ENCODE data around the gene ATP11A.

ATP11A gene

GRCh38 chr13:112760435-112760834 is 70.6 kb downstream of the ATP11A start:
- DNase-seq (ENCODE audit: low spot score in 2 of 2) (no peak), ATAC-seq (no peak)
- Mint-ChIP-seq H3K4me1 (peaks cover 15% of the 10 kb centered on the region), H3K36me3 (no peaks in the 10 kb centered on the region), H3K9me3 (no peaks in the 10 kb centered on the region), H3K27ac (no peak overlapping the region), H3K4me3 (no peak overlapping the region)

GRCh38 chr13:112760931-112761330 is 71.1 kb downstream of the ATP11A start:
- Mint-ChIP-seq H3K36me3 (no peaks in the 10 kb centered on the region), H3K27ac (no peak overlapping the region), H3K9me3 (no peaks in the 10 kb centered on the region), H3K4me3 (no peak overlapping the region), H3K4me1 (peaks cover 17% of the 10 kb centered on the region)
- ATAC-seq (no peak), DNase-seq (ENCODE audit: low spot score in 2 of 2) (no peak)

- Mint-ChIP-seq H3K4me1 (peaks cover 24% of the 10 kb centered on the region), H3K4me3 (no peak overlapping the region), H3K27ac (no peak overlapping the region), H3K9me3 (no peaks in the 10 kb centered on the region), H3K36me3 (no peaks in the 10 kb centered on the region)
- ATAC-seq (peak; percentile 17), DNase-seq (ENCODE audit: low spot score in 2 of 2) (no peak)
These were observed 72.2 kb downstream of the ATP11A start for GRCh38 chr13:112761701-112762689.

GRCh38 chr13:112762690-112763080 is 72.8 kb downstream of the ATP11A start:
- H3K27ac Mint-ChIP-seq: no peak overlapping the region
- DNase-seq (ENCODE audit: low spot score in 2 of 2): no peak
- H3K4me3 Mint-ChIP-seq: no peak overlapping the region

GRCh38 chr13:112764028-112764427 is 74.2 kb downstream of the ATP11A start:
- Mint-ChIP-seq H3K27ac (peak overlapping the region; percentile 12), H3K9me3 (no peaks in the 10 kb centered on the region), H3K4me1 (peaks cover 34% of the 10 kb centered on the region), H3K4me3 (no peak overlapping the region), H3K36me3 (peaks cover 6% of the 10 kb centered on the region)
- no peak for ATAC-seq
- no peak for DNase-seq (ENCODE audit: low spot score in 2 of 2)

More at GRCh38 chr13:112762690-112763080, 72.8 kb downstream of the ATP11A start:
- Mint-ChIP-seq H3K36me3 (peaks cover under 1% of the 10 kb centered on the region), H3K4me1 (peaks cover 21% of the 10 kb centered on the region), H3K9me3 (no peaks in the 10 kb centered on the region)
- no peak for ATAC-seq

GRCh38 chr13:112764864-112765561 is 75.2 kb downstream of the ATP11A start:
- Mint-ChIP-seq H3K4me3 (no peak overlapping the region), H3K9me3 (no peaks in the 10 kb centered on the region), H3K27ac (no peak overlapping the region), H3K36me3 (peaks cover 6% of the 10 kb centered on the region), H3K4me1 (peaks cover 44% of the 10 kb centered on the region)
- ATAC-seq (no peak), DNase-seq (ENCODE audit: low spot score in 2 of 2) (no peak)

GRCh38 chr13:112765731-112766130 is 75.9 kb downstream of the ATP11A start:
- Mint-ChIP-seq H3K27ac (no peak overlapping the region), H3K36me3 (peaks cover 6% of the 10 kb centered on the region), H3K4me1 (peaks cover 49% of the 10 kb centered on the region), H3K4me3 (no peak overlapping the region), H3K9me3 (no peaks in the 10 kb centered on the region)
- ATAC-seq (no peak), DNase-seq (ENCODE audit: low spot score in 2 of 2) (no peak)

GRCh38 chr13:112766336-112766735 is 76.5 kb downstream of the ATP11A start:
- ATAC-seq (no peak), DNase-seq (ENCODE audit: low spot score in 2 of 2) (no peak)
- Mint-ChIP-seq H3K36me3 (peaks cover 6% of the 10 kb centered on the region), H3K4me3 (no peak overlapping the region), H3K4me1 (peaks cover 49% of the 10 kb centered on the region), H3K27ac (peak overlapping the region; percentile 63), H3K9me3 (no peaks in the 10 kb centered on the region)

GRCh38 chr13:112767506-112768471 is 78.0 kb downstream of the ATP11A start:
- Mint-ChIP-seq H3K4me3 (peak overlapping the region; percentile 72), H3K36me3 (peaks cover 6% of the 10 kb centered on the region), H3K27ac (peak overlapping the region; percentile 84), H3K4me1 (peaks cover 54% of the 10 kb centered on the region), H3K9me3 (no peaks in the 10 kb centered on the region)
- peak; percentile 45 for ATAC-seq
- DNase-seq (ENCODE audit: low spot score in 2 of 2): no peak

- Mint-ChIP-seq H3K4me3 (peak overlapping the region; percentile 72), H3K9me3 (no peaks in the 10 kb centered on the region), H3K36me3 (peaks cover 6% of the 10 kb centered on the region), H3K27ac (peak overlapping the region; percentile 84), H3K4me1 (peaks cover 56% of the 10 kb centered on the region)
- peak; percentile 31 to 69 for DNase-seq (ENCODE audit: low spot score in 2 of 2)
- peak; percentile 85 for ATAC-seq
These were observed 79.1 kb downstream of the ATP11A start for GRCh38 chr13:112768795-112769481.

GRCh38 chr13:112769615-112770014 is 79.8 kb downstream of the ATP11A start:
- H3K36me3 Mint-ChIP-seq: peaks cover 6% of the 10 kb centered on the region
- peak overlapping the region; percentile 84 for H3K27ac Mint-ChIP-seq
- H3K4me1 Mint-ChIP-seq: peaks cover 53% of the 10 kb centered on the region
- DNase-seq (ENCODE audit: low spot score in 2 of 2): no peak
- no peaks in the 10 kb centered on the region for H3K9me3 Mint-ChIP-seq
- H3K4me3 Mint-ChIP-seq: peak overlapping the region; percentile 72
- no peak for ATAC-seq

GRCh38 chr13:112770504-112770903 is 80.7 kb downstream of the ATP11A start:
- no peak for DNase-seq (ENCODE audit: low spot score in 2 of 2)
- Mint-ChIP-seq H3K9me3 (no peaks in the 10 kb centered on the region), H3K4me1 (peaks cover 53% of the 10 kb centered on the region), H3K4me3 (no peak overlapping the region), H3K27ac (no peak overlapping the region), H3K36me3 (peaks cover 6% of the 10 kb centered on the region)
- ATAC-seq: no peak

GRCh38 chr13:112771139-112771876 is 81.5 kb downstream of the ATP11A start:
- Mint-ChIP-seq H3K36me3 (peaks cover 6% of the 10 kb centered on the region), H3K4me1 (peaks cover 47% of the 10 kb centered on the region), H3K4me3 (no peak overlapping the region), H3K9me3 (no peaks in the 10 kb centered on the region), H3K27ac (no peak overlapping the region)
- ATAC-seq (no peak), DNase-seq (ENCODE audit: low spot score in 2 of 2) (no peak)

Measured in stimulated activated effector memory CD8-positive, alpha-beta T cell treated with anti-CD3 and anti-CD28 coated beads, Interleukin-12 subunit alpha, Interleukin-12 subunit beta, amount 100 ng/mL, for 72 hours (primary cell).